Neural progenitor cell (in vitro differentiated cells): ENCODE measurements around the gene PDLIM1.

Experiments
- EZH2 ChIP-seq: fragments of 200-600 bp; sonication (generic); IDR thresholded peaks from 2 replicates; pipeline ENCODE4 v1.6.1; 2017; ENCODE audit warnings: antibody characterized with exemption, mild to moderate bottlenecking, moderate library complexity
- EZH2phosphoT487 ChIP-seq: fragments of 200-600 bp; sonication (generic); IDR thresholded peaks from 2 replicates; pipeline ENCODE4 v1.6.1; 2017; ENCODE audit warnings: antibody characterized with exemption
- TF ChIP-seq, protein P1 (sequence below): fragments of 200-600 bp; sonication (generic); IDR thresholded peaks from 2 replicates; pipeline ENCODE4 v1.5.1; 2017; ENCODE audit warnings: antibody characterized with exemption, mild to moderate bottlenecking

DNA sequence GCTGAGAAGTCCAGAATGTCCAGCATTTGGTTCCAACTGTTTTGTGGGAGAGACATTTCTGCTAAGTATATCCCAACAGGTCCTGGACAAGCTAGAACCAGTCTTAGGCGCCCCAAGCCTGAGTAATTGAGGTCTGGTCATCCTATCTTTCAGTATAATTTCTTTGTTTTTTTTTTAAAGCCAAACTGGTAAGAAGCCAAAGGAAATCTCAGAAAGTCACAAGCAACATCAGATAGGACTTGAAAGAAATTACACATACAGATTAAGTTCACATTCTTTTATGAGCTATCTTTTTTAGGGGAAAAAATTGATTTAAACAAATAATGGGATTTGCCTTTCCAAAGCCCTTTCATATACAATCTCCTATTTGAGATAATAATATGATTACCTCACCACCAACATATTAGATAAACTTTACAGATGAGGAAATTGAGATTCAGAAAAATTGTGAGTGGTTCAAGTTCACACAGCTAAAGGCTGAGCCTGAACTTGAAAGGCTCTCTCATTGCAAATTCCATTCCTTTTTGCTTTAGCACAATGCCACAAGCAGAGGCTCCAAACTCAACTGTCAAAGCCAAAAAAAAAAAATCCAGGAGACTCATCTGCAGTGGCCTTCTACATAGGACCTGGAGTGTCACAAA is 15.0 kb downstream of the PDLIM1 start:
- TF ChIP-seq, protein P1, sequence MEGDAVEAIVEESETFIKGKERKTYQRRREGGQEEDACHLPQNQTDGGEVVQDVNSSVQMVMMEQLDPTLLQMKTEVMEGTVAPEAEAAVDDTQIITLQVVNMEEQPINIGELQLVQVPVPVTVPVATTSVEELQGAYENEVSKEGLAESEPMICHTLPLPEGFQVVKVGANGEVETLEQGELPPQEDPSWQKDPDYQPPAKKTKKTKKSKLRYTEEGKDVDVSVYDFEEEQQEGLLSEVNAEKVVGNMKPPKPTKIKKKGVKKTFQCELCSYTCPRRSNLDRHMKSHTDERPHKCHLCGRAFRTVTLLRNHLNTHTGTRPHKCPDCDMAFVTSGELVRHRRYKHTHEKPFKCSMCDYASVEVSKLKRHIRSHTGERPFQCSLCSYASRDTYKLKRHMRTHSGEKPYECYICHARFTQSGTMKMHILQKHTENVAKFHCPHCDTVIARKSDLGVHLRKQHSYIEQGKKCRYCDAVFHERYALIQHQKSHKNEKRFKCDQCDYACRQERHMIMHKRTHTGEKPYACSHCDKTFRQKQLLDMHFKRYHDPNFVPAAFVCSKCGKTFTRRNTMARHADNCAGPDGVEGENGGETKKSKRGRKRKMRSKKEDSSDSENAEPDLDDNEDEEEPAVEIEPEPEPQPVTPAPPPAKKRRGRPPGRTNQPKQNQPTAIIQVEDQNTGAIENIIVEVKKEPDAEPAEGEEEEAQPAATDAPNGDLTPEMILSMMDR: no peak
- TF ChIP-seq EZH2phosphoT487 (no peak), EZH2 (no peak)
